H9 (cell line): ENCODE data around the gene AFAP1. TPM values are rescaled to one million over a fixed set of nuclear protein-coding genes. Genes with fewer than 3 reads are reported as not detected.

ENCODE experiments used
- DNase-seq: peaks from one replicate; pipeline ENCODE4 v3.0.0-alpha.2; 2017
- H2AFZ ChIP-seq: one replicate; pipeline ENCODE4 v1.6.1; 2013; ENCODE audit warnings: mild to moderate bottlenecking, low read length, control low read depth, moderate library complexity
- H2AK5ac ChIP-seq: 2 replicates; pipeline ENCODE4 v1.6.1; 2013; ENCODE audit warnings: low read length, control low read depth, mixed read lengths; ENCODE audit not compliant: insufficient read length
- H2BK120ac ChIP-seq: one replicate; pipeline ENCODE4 v1.6.1; 2013; ENCODE audit warnings: low read depth, mild to moderate bottlenecking, low read length, control low read depth, inconsistent platforms; ENCODE audit not compliant: poor library complexity, severe bottlenecking
- H2BK12ac ChIP-seq: 2 replicates; pipeline ENCODE4 v1.6.1; 2013; ENCODE audit warnings: low read length, control low read depth, mixed read lengths, low read depth; ENCODE audit not compliant: insufficient read length
- H2BK15ac ChIP-seq: 2 replicates; pipeline ENCODE4 v1.6.1; 2013; ENCODE audit warnings: low read depth, low read length, control low read depth
- H2BK20ac ChIP-seq: one replicate; pipeline ENCODE4 v1.6.1; 2013; ENCODE audit warnings: low read depth, mild to moderate bottlenecking, low read length, control low read depth, inconsistent platforms; ENCODE audit not compliant: poor library complexity, severe bottlenecking
- H2BK5ac ChIP-seq: 2 replicates; pipeline ENCODE4 v1.6.1; 2013; ENCODE audit warnings: low read length, control low read depth, mixed read lengths; ENCODE audit not compliant: insufficient read length
- H3K14ac ChIP-seq: 2 replicates; pipeline ENCODE4 v1.6.1; 2013; ENCODE audit warnings: low read length, control low read depth; ENCODE audit not compliant: insufficient read depth
- H3K18ac ChIP-seq: 2 replicates; pipeline ENCODE4 v1.6.1; 2013; ENCODE audit warnings: low read depth, mild to moderate bottlenecking, mixed read lengths, low read length, control low read depth; ENCODE audit not compliant: insufficient read length
- H3K23ac ChIP-seq: 2 replicates; pipeline ENCODE4 v1.6.1; 2013; ENCODE audit warnings: low read length, control low read depth, mixed read lengths, low read depth; ENCODE audit not compliant: insufficient read length
- H3K23me2 ChIP-seq: 2 replicates; pipeline ENCODE4 v1.6.1; 2013; ENCODE audit warnings: low read depth, mild to moderate bottlenecking, mixed read lengths, low read length, control low read depth; ENCODE audit not compliant: insufficient read length, poor library complexity, severe bottlenecking
- H3K27ac ChIP-seq: 2 replicates; pipeline ENCODE4 v1.5.1; 2013; ENCODE audit warnings: low read length, control low read depth, mixed read lengths, low read depth; ENCODE audit not compliant: insufficient read length
- H3K27me3 ChIP-seq: 2 replicates; pipeline ENCODE4 v1.6.1; 2013; ENCODE audit warnings: low read length, control low read depth, inconsistent platforms; ENCODE audit not compliant: insufficient read depth
- H3K4ac ChIP-seq: 2 replicates; pipeline ENCODE4 v1.6.1; 2013; ENCODE audit warnings: low read depth, mild to moderate bottlenecking, control low read depth, inconsistent platforms, low read length, moderate library complexity
- H3K4me1 ChIP-seq: 2 replicates; pipeline ENCODE4 v1.6.1; 2013; ENCODE audit warnings: low read length, control low read depth, inconsistent platforms; ENCODE audit not compliant: insufficient read depth
- H3K4me2 ChIP-seq: 2 replicates; pipeline ENCODE4 v1.6.1; 2013; ENCODE audit warnings: low read length, control low read depth, mixed read lengths; ENCODE audit not compliant: insufficient read length, insufficient read depth
- H3K56ac ChIP-seq: 2 replicates; pipeline ENCODE4 v1.6.1; 2013; ENCODE audit warnings: low read depth, mild to moderate bottlenecking, mixed read lengths, low read length, control low read depth; ENCODE audit not compliant: insufficient read length
- H3K79me1 ChIP-seq: 2 replicates; pipeline ENCODE4 v1.6.1; 2013; ENCODE audit warnings: low read depth, mild to moderate bottlenecking, moderate library complexity, low read length, control low read depth, inconsistent platforms; ENCODE audit not compliant: insufficient read depth, poor library complexity, severe bottlenecking
- H3K79me2 ChIP-seq: 2 replicates; pipeline ENCODE4 v1.6.1; 2013; ENCODE audit warnings: low read length, control low read depth, inconsistent platforms; ENCODE audit not compliant: insufficient read depth
- H3K9ac ChIP-seq: 2 replicates; pipeline ENCODE4 v1.6.1; 2013; ENCODE audit warnings: low read length, control low read depth, mixed read lengths; ENCODE audit not compliant: insufficient read length; ENCODE audit errors: extremely low read depth
- H3K9me3 ChIP-seq: one replicate; pipeline ENCODE4 v1.6.1; 2013; ENCODE audit warnings: low read depth, low read length, inconsistent platforms; ENCODE audit not compliant: control insufficient read depth
- H3T11ph ChIP-seq: one replicate; pipeline ENCODE4 v1.6.1; 2013; ENCODE audit warnings: mild to moderate bottlenecking, low read length, control low read depth, inconsistent platforms
- H4K20me1 ChIP-seq: one replicate; pipeline ENCODE4 v1.6.1; 2013; ENCODE audit not compliant: control insufficient read depth, insufficient read length, insufficient read depth
- H4K5ac ChIP-seq: 2 replicates; pipeline ENCODE4 v1.6.1; 2013; ENCODE audit warnings: low read depth, mild to moderate bottlenecking, mixed read lengths, low read length, control low read depth; ENCODE audit not compliant: insufficient read length
- H4K8ac ChIP-seq: replicated peaks from 2 replicates; pipeline ENCODE4 v1.6.1; 2013; ENCODE audit warnings: low read length, control low read depth, mixed read lengths, low read depth; ENCODE audit not compliant: insufficient read length
- H4K91ac ChIP-seq: 2 replicates; pipeline ENCODE4 v1.6.1; 2013; ENCODE audit warnings: low read depth, mild to moderate bottlenecking, moderate library complexity, mixed read lengths, low read length, control low read depth; ENCODE audit not compliant: insufficient read length
- H3K27ac Mint-ChIP-seq, 3 experiments: 2 replicates in 2 of 3; 3 replicates in 1 of 3; pipeline ENCODE4 v1.8.0; 2020 to 2021; ENCODE audit warnings: mixed read lengths in 3 of 3, mild to moderate bottlenecking in 1 of 3, moderate library complexity in 1 of 3
- H3K27me3 Mint-ChIP-seq: 2 replicates; pipeline ENCODE4 v1.8.0; 2021; ENCODE audit warnings: low read depth, mild to moderate bottlenecking, moderate library complexity, mixed read lengths
- H3K36me3 Mint-ChIP-seq, 3 experiments: 2 replicates in 2 of 3; 3 replicates in 1 of 3; pipeline ENCODE4 v1.8.0; 2020 to 2021; ENCODE audit warnings: low read depth in 3 of 3, mixed read lengths in 3 of 3; ENCODE audit not compliant: insufficient read depth in 1 of 3
- H3K4me1 Mint-ChIP-seq, 2 experiments: 2 replicates each; pipeline ENCODE4 v1.8.0; 2020; ENCODE audit warnings: mixed read lengths in 2 of 2
- H3K4me3 Mint-ChIP-seq, 2 experiments: 2 replicates in 1 of 2; 3 replicates in 1 of 2; pipeline ENCODE4 v1.8.0; 2020 to 2021; ENCODE audit warnings: mild to moderate bottlenecking in 2 of 2, mixed read lengths in 2 of 2, moderate library complexity in 1 of 2
- H3K9me3 Mint-ChIP-seq, 2 experiments: 2 replicates in 1 of 2; 3 replicates in 1 of 2; pipeline ENCODE4 v1.8.0; 2020; ENCODE audit warnings: mild to moderate bottlenecking in 2 of 2, mixed read lengths in 2 of 2, moderate library complexity in 1 of 2
- WGBS: extraction: QIAGEN DNeasy Blood & Tissue Kit; methylation state at CpG from one replicate; pipeline ENCODE4 v1.1.7; 2013; ENCODE audit warnings: missing lambda C conversion rate, low lambda C conversion rate, mixed read lengths; ENCODE audit not compliant: insufficient read length; ENCODE audit errors: extremely low coverage; 5-methylcytosine and 5-hydroxymethylcytosine counted together
- total RNA-seq: library from RNA; stranded (reverse); gene quantifications from 2 replicates; pipeline ENCODE4 v1.2.1, GENCODE V29; 2021
- TF ChIP-seq, protein P1 (sequence below): fragments of 200-600 bp; sonication (generic); conservative IDR thresholded peaks from 3 replicates; pipeline ENCODE4 v1.8.0; 2021; ENCODE audit warnings: antibody characterized with exemption, mild to moderate bottlenecking

The AFAP1 gene
- total RNA-seq, 1 experiment from 2014 or later, result 6.5 TPM

DNA sequence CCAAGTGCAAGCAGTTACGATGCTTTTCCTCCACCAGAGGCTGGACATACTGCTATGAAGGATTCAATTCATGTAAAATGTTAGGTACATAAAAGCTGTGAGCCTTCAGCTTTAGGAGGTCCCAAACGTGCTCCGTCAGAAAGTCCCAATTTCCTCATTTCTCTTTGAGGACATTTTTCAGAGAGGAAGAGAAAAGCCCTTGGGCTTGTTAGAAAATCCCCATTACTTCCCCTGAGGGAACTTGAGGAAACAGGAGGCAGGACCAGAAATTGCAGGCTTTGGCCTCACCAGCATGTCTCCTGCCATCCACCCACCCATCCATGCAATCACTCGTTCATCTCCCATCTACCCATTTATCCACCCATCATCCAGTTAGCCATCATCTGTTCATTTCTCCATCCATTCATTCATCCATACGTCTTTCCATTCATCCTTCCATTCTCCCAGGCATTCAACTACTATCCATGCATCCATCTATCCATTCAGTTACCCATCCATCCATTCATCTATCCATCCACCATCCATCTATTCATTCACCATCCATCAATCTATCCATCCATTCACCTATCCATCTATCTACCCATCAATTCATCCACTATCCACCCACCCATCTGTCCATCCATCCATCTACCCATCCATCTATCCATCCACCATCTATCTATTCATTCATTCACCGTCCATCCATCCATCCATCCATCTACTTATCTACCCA, 223.5 kb downstream of the AFAP1 start:
- H3K9me3 Mint-ChIP-seq, result no peaks in the 10 kb centered on the region; a peak in 2 of 5 replicates
- 0 out of 2 replicates have a peak, but pooled peaks cover 3% of the 10 kb centered on the region for H3K27me3 ChIP-seq
- H2BK15ac ChIP-seq, result no peak overlapping the region
- H3K27ac ChIP-seq, result no peak overlapping the region
- peaks cover 59% of the 10 kb centered on the region for H3K27me3 Mint-ChIP-seq
- H3K36me3 Mint-ChIP-seq, result no peaks in the 10 kb centered on the region; a peak in 1 of 7 replicates
- H2BK12ac ChIP-seq, result no peak overlapping the region
- no peaks in the 10 kb centered on the region for H3K79me1 ChIP-seq
- H2AFZ ChIP-seq, result no peak overlapping the region
- H3T11ph ChIP-seq, result no peak overlapping the region
- H2BK20ac ChIP-seq, result no peak overlapping the region
- no peaks in the 10 kb centered on the region for H3K79me2 ChIP-seq
- H4K91ac ChIP-seq, result no peak overlapping the region
- no peak overlapping the region for H2BK120ac ChIP-seq
- H4K20me1 ChIP-seq, result no peaks in the 10 kb centered on the region
- no peak overlapping the region for H3K9ac ChIP-seq
- no peaks in the 10 kb centered on the region for H3K4me1 ChIP-seq
- no peak overlapping the region for H4K5ac ChIP-seq
- TF ChIP-seq, protein P1, sequence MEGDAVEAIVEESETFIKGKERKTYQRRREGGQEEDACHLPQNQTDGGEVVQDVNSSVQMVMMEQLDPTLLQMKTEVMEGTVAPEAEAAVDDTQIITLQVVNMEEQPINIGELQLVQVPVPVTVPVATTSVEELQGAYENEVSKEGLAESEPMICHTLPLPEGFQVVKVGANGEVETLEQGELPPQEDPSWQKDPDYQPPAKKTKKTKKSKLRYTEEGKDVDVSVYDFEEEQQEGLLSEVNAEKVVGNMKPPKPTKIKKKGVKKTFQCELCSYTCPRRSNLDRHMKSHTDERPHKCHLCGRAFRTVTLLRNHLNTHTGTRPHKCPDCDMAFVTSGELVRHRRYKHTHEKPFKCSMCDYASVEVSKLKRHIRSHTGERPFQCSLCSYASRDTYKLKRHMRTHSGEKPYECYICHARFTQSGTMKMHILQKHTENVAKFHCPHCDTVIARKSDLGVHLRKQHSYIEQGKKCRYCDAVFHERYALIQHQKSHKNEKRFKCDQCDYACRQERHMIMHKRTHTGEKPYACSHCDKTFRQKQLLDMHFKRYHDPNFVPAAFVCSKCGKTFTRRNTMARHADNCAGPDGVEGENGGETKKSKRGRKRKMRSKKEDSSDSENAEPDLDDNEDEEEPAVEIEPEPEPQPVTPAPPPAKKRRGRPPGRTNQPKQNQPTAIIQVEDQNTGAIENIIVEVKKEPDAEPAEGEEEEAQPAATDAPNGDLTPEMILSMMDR, result no peak
- H3K4ac ChIP-seq, result no peak overlapping the region
- H4K8ac ChIP-seq, result no peak overlapping the region
- no peak overlapping the region for H3K4me3 Mint-ChIP-seq
- no peak overlapping the region for H3K4me2 ChIP-seq
- DNase-seq, result no peak
- no peak overlapping the region for H3K27ac Mint-ChIP-seq
- H3K23ac ChIP-seq, result no peak overlapping the region
- no peaks in the 10 kb centered on the region for H3K9me3 ChIP-seq
- no peak overlapping the region for H3K18ac ChIP-seq
- H3K56ac ChIP-seq, result no peak overlapping the region
- no peaks in the 10 kb centered on the region for H3K23me2 ChIP-seq
- no CpG with 5 or more reads among the region's 6 CpGs for WGBS
- H3K4me1 Mint-ChIP-seq, result peaks cover 20 to 23% of the 10 kb centered on the region in 2 experiments
- no peak overlapping the region for H2BK5ac ChIP-seq
- H2AK5ac ChIP-seq, result no peak overlapping the region
- no peak overlapping the region for H3K14ac ChIP-seq
